ENCODE measurements around the gene RIPK3. TPM values are rescaled to one million over a fixed set of nuclear protein-coding genes. Genes with fewer than 3 reads are reported as not detected.

The RIPK3 gene
- total RNA-seq, 1 experiment from 2014 or later, result 0.35 TPM

- Histone ChIP-seq H4K20me1 (ENCODE audit: control insufficient read depth, insufficient read depth, insufficient read length) (no peaks in the 10 kb centered on the region), H2BK12ac (ENCODE audit: insufficient read length, low read depth, low read length) (no peak within 1 kb of the TSS), H2BK5ac (ENCODE audit: insufficient read length, low read length) (no peak within 1 kb of the TSS), H4K91ac (ENCODE audit: insufficient read length, low read depth, low read length) (no peak within 1 kb of the TSS), H2BK15ac (ENCODE audit: low read depth, low read length) (no peak within 1 kb of the TSS), H3K9me3 (ENCODE audit: control insufficient read depth, low read depth, low read length) (no peaks in the 10 kb centered on the region), H2BK120ac (ENCODE audit: low read depth, low read length, poor library complexity, severe bottlenecking) (no peak within 1 kb of the TSS), H3K27ac (ENCODE audit: insufficient read length, low read depth, low read length) (no peak within 1 kb of the TSS), H4K8ac (replicated peaks; ENCODE audit: insufficient read length, low read depth, low read length) (no peak within 1 kb of the TSS), H3K79me2 (ENCODE audit: insufficient read depth, low read length) (no peaks in the 10 kb centered on the region), H2BK20ac (ENCODE audit: low read depth, low read length, poor library complexity, severe bottlenecking) (no peak within 1 kb of the TSS), H3T11ph (ENCODE audit: low read length) (no peak within 1 kb of the TSS), H4K5ac (ENCODE audit: insufficient read length, low read depth, low read length) (no peak within 1 kb of the TSS), H3K4me2 (ENCODE audit: insufficient read depth, insufficient read length, low read length) (no peak within 1 kb of the TSS), H2AK5ac (ENCODE audit: insufficient read length, low read length) (no peak within 1 kb of the TSS), H3K27me3 (ENCODE audit: insufficient read depth, low read length) (no peaks in the 10 kb centered on the region), H3K4me1 (ENCODE audit: insufficient read depth, low read length) (no peaks in the 10 kb centered on the region), H2AFZ (ENCODE audit: low read length) (no peak within 1 kb of the TSS), H3K56ac (ENCODE audit: insufficient read length, low read depth, low read length) (no peak within 1 kb of the TSS), H3K9ac (ENCODE audit: extremely low read depth, insufficient read length, low read length) (no peak within 1 kb of the TSS), H3K23ac (ENCODE audit: insufficient read length, low read depth, low read length) (no peak within 1 kb of the TSS), H3K79me1 (ENCODE audit: insufficient read depth, low read depth, low read length, poor library complexity, severe bottlenecking) (no peaks in the 10 kb centered on the region), H3K14ac (ENCODE audit: insufficient read depth, low read length) (no peak within 1 kb of the TSS), H3K18ac (ENCODE audit: insufficient read length, low read depth, low read length) (no peak within 1 kb of the TSS), H3K23me2 (ENCODE audit: insufficient read length, low read depth, low read length, poor library complexity, severe bottlenecking) (no peaks in the 10 kb centered on the region), H3K4ac (ENCODE audit: low read depth, low read length) (no peak within 1 kb of the TSS)
- H3K4me1 Mint-ChIP-seq, result peaks cover 5 to 6% of the 10 kb centered on the region in 2 experiments; a peak in 3 of 4 replicates
- DNase-seq, result peak; percentile 68
- peaks cover 31 to 67% (median 51%) of the 10 kb centered on the region in 3 experiments for H3K36me3 Mint-ChIP-seq (ENCODE audit: insufficient read depth in 1 of 3, low read depth in 3 of 3)
- H3K9me3 Mint-ChIP-seq, result no peaks in the 10 kb centered on the region
- TF ChIP-seq CTCF (conservative IDR thresholded peaks at IDR 0.05), result peak; percentile 94
- H3K4me3 Mint-ChIP-seq, result peak within 1 kb of the TSS in 1 of 2 experiments; percentile 3; a peak in 1 of 5 replicates
- H3K27me3 Mint-ChIP-seq (ENCODE audit: low read depth), result no peaks in the 10 kb centered on the region
- no CpG with 5 or more reads among the region's 6 CpGs for WGBS (ENCODE audit: extremely low coverage, insufficient read length, low lambda C conversion rate)
- H3K27ac Mint-ChIP-seq, result peak within 1 kb of the TSS in 2 of 3 experiments; percentile 12 to 64; a peak in 3 of 7 replicates
Measured at GRCh38 chr14:24307575-24308341, 32.0 kb downstream of the RIPK3 start, which contains the start of gene CIDEB. TSS of gene CIDEB (minus strand) at chr14:24307977. CDS start at chr14:24307858, 119 bp downstream.
